GM21737 (cell line): ENCODE measurements around the gene STK33.

Experiments used
- ATAC-seq: cut with Tn5 transposase; IDR thresholded peaks from one replicate; pipeline ENCODE4 v1.9.1; 2021; ENCODE audit warnings: mild to moderate bottlenecking, moderate library complexity; ENCODE audit not compliant: unreplicated experiment

The STK33 gene

DNA sequence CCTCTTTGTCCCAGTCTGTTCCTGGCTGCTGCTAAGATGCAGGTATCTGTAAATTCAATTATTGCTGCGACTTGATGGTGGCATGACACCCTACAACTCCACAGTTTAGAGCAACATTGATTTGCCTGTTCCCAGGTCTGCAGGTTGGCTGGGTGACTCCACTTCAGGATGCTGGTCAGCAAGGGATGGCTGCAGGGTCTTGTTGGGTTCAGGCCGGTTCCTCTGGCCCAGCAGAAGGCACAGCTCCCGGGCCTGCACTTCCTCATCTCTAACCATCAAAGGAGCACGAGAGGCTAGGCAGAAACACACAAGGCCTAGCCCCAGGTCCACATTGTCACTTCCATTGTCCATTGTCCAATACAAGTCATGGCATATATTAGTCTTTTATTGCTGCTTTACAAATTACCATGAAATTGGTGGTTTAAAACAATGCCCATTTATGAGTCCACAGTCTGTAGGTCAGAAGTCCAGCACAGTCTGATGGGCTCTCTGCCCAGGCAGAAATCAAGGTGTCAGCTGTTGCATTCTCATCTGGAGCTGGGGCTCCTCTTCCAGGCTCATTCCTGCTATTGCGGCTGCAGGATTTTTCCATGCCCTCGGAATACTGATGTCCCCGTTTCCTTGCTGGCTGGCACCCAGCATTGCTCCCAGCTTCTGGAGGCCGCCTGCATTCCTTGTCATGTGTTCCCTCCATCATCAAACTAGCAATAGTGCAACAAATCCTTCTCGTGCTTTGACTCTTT, 233.8 kb downstream of the STK33 start:
- ATAC-seq = no peak

GRCh38 chr11:8359521-8359920, 234.5 kb downstream of the STK33 start:
- no peak for ATAC-seq

- no peak for ATAC-seq
Measured at GRCh38 chr11:8357891-8358566, 236.0 kb downstream of the STK33 start.

DNA sequence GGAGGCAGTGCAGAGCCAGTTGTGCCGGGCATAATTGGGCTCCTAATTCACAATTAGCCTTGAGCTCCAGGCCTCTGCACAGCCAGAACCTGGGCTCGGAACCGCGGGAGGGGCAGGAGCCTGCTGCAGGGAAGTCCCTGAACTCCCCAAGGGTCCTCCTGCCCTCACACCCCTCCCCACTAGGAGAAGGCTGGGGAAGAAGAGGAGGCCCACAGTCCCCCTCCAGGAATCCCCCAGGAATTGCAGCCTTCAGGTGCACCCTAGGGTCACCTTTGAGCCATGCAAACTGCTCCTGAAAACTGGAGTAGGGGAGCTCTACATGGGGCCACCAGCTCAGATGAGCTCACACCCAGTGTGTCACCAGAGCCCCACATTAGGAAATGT, 236.5 kb downstream of the STK33 start:
- no peak for ATAC-seq

GRCh38 chr11:8356721-8357504, 237.1 kb downstream of the STK33 start:
- ATAC-seq = no peak

DNA sequence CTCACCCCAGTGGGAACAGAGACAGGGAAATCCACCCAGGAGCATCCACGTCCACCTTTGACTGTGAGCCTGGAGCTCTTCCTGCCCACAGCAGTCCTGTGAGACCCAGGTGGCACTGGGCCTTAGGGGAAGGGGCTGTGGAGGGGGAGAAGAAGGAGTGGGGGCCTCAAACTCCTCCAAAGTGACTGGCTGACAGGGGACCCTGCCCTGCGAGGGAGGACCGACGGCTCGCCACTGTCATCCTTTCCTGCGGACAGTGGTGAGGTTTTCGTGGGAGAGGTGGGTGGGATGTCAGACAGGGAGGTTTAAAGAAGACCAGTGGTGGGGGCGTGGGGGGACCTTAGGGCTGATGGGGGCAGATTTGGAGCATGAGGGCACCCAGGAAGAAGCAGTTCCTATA, 237.8 kb downstream of the STK33 start:
- no peak for ATAC-seq

DNA sequence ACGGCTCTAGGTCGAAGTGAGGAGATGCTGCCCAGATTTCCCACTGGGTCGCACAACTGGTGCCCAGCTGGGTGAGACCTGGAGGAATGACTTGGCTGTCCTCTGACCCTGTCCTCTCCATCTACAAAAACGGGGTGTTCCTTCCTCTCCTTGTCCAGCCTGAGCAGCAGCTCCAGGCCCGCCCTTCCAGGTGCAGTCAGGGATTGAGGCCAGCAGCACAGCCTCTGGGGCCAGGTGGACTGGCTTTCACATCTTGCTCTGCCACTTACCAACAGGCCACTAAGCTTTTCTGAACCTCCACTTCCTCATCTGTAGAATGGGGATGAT, 238.6 kb downstream of the STK33 start:
- ATAC-seq = no peak

- no peak for ATAC-seq
Measured at GRCh38 chr11:8354622-8355415, 239.2 kb downstream of the STK33 start.

DNA sequence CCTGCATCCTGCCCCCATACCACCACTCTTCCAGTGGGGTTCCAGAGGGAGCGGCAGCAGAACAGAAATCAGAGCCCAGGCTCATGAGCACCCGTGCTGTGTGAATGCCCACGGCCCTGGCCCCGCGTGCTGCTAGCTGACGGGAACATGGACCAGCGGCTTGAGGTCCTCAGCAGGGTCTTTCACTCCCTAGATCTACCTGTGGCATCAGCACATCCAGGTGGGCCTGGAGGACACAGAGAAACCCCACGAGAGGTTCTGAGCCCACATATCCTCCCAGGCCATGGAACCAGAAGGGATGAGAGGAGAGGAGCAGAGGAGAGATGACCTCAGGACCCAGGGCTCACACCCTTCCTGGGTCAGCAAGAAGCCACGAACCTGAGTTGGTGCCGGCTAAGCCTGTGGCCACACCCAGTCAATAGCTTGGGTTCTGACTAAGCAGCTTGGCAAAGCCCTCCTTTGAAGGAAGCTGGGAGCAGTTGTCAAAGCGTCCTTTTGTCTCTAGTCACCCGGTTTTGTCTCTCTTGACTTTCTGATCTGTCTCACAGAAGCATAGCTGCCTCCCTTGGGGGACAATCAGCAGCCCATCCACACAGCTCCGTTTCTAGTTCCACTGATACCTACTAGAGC, 241.0 kb downstream of the STK33 start:
- ATAC-seq = no peak

DNA sequence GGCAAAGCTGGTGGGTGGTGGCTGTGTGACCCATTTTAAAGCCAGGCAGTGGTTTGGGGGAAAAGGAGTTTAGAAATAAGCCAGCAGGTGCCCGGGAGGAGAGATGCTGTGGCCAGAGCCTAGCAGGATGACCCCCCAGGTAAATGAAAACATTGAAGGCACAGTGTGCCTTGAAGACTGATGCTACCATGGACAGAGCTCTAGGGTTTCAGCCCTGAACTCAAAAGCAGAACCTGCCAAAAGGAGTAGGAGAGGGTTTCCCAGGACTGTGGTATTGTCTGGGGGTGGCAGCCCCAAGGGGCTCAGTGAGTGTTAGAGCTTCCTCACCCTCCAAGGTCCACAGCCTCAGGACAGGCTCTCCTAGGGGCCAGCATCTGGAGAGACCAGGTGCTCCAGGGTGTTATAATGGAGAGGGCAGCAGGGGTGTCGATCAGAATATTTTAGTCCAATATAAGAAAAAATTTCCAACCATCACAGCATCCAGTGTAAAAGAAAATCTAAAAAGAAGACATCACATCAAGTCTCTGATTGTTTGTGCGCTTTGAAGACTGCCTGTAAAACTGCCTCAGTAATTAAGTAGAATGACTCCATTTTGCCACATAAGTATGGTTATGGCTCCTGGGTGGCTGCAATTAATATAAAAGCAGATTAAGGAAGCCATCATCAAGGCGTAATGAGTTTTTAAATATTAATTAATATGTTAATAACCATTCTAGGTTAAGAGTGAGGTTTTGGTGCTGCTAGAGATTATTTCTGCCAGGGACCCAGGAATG, 241.7 kb downstream of the STK33 start:
- no peak for ATAC-seq

- no peak for ATAC-seq
Measured at GRCh38 chr11:8351223-8351622, 242.8 kb downstream of the STK33 start.

- no peak for ATAC-seq
Measured at GRCh38 chr11:8347978-8348377, 246.1 kb downstream of the STK33 start.

GRCh38 chr11:8346157-8346755, 247.8 kb downstream of the STK33 start:
- ATAC-seq = no peak

DNA sequence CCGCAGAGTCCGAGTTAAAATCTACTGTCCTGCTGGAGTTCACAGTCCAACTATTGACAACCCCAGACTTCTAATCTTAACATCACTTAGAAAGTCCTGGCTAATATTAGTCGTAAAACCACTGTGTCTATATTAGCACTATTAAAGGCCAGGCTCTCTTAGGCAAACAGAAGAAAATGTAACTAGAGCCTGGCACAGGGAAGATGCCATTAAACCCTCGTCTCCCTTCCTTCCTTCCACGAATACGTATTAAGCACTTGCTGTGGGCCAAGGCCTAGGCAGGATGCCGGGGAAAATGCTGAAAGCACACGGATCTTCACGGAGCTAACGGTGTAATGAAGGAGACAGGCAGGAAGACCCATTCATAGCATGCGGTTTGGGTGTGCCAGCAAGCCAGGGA, 248.8 kb downstream of the STK33 start:
- ATAC-seq = no peak

- no peak for ATAC-seq
Measured at GRCh38 chr11:8344346-8344745, 249.7 kb downstream of the STK33 start.

- ATAC-seq = peak; percentile 80
Measured at GRCh38 chr11:8342821-8343681, 251.0 kb downstream of the STK33 start.

- ATAC-seq = no peak
Measured at GRCh38 chr11:8341996-8342395, 252.0 kb downstream of the STK33 start.
